Thoracic aorta (tissue), 2 donors: ENCODE measurements around the gene FDXACB1. TPM values are rescaled to one million over a fixed set of nuclear protein-coding genes. Genes with fewer than 3 reads are reported as not detected.
A peak's percentile ranks its signal among the peaks of the same experiment; 100 is the strongest.

Source experiments
- ATAC-seq: fragments of 150-250 bp; one replicate; pipeline ENCODE4 v1.8.0; 2017; ENCODE audit warnings: low read depth; ENCODE audit not compliant: insufficient number of reproducible peaks, low FRiP score
- DNase-seq: peaks from one replicate; pipeline ENCODE4 v3.0.0-alpha.2; 2020; ENCODE audit warnings: low spot score
- H3K27ac ChIP-seq, 2 donors: fragments of 200-600 bp; sonication (generic); 1 replicate in 1 of 2; 2 replicates in 1 of 2; pipeline ENCODE4 v1.5.1; 2016; ENCODE audit warnings: mild to moderate bottlenecking in 2 of 2, moderate library complexity in 2 of 2
- H3K27me3 ChIP-seq: fragments of 200-600 bp; sonication (generic); replicated peaks from 2 replicates; pipeline ENCODE4 v1.6.0; 2016; ENCODE audit warnings: mild to moderate bottlenecking; ENCODE audit not compliant: insufficient read depth
- H3K36me3 ChIP-seq: fragments of 200-600 bp; sonication (generic); one replicate; pipeline ENCODE4 v1.5.1; 2016
- H3K4me1 ChIP-seq, 2 donors: fragments of 200-600 bp; sonication (generic); 1 replicate in 1 of 2; 2 replicates in 1 of 2; pipeline versions ENCODE4 v1.5.1 to v1.6.0; 2016; ENCODE audit warnings: low read depth in 2 of 2, mild to moderate bottlenecking in 1 of 2; ENCODE audit not compliant: control insufficient read depth in 1 of 2
- H3K4me3 ChIP-seq: fragments of 200-600 bp; sonication (generic); 2 replicates; pipeline ENCODE4 v1.5.1; 2016; ENCODE audit warnings: mild to moderate bottlenecking
- H3K9me3 ChIP-seq: fragments of 200-600 bp; sonication (generic); 2 replicates; pipeline ENCODE4 v1.5.1; 2016
- total RNA-seq, 2 donors: library from RNA; depleted of rRNA; stranded (reverse); fragments of >200 nt; gene quantifications; one replicate each; pipeline versions ENCODE4 v1.1.0 to v1.2.3, GENCODE V29; 2016
- TF ChIP-seq, protein P1 (sequence below): fragments of 200-600 bp; sonication (generic); IDR thresholded peaks from one replicate; pipeline ENCODE4 v1.5.1; 2019; ENCODE audit warnings: antibody characterized with exemption

Gene FDXACB1
- total RNA-seq, 2 donors from 2014 or later: 0.71 to 1.8 TPM

DNA sequence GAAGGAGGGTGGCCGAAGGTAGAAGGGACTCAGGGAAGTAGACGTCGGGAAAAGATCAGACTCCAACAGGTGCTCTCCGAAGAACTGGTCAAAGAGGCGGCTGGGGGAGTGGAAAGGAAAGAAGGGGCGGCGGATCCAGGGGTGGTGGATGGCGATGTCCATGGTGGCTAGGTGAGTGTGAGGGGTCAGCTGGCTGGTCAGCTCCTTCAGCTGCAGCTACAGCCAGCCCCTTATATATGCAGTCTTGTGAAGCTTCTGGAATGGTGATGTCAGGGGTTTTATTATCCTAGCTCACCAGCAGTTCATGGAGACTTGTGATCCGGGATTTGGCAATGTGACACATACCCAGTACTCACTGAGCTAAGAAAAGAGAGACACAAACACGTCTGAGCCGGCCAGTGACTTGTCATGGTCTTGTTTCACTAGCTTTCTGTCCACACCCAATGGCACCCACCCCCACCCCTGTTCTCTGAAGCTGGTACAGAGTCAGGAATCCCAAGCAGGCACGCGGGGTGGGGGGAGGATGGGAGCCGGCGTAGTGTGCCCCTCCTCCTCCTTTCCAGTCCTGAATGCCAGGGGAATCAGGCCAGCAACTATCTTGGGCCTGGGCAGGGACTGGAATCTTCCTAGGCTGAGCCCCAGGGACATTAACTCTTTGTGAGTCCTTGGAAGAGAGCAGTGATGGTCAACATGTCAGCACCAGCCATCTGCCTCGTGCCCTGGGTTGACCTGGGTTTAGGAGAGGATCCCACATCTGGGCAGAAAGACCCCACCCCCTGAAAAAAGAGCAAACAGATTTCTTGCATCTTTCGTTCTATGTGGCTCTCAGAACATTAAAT lies 32.8 kb upstream of the FDXACB1 start, which contains the start of gene CRYAB:
TSS of gene CRYAB (minus strand) at position 208 of the 839 bp plus-strand sequence. CDS start at position 162, 46 bp downstream.
- Histone ChIP-seq H3K4me1 (peaks cover 7 to 38% of the 10 kb centered on the region in 2 donors), H3K4me3 (peak within 1 kb of the TSS; percentile 76), H3K36me3 (no peaks in the 10 kb centered on the region), H3K9me3 (no peaks in the 10 kb centered on the region), H3K27ac (peak within 1 kb of the TSS; percentile 99 to 100), H3K27me3 (no peaks in the 10 kb centered on the region)
- DNase-seq (peak; percentile 87), ATAC-seq (peak; percentile 72)
- TF ChIP-seq, protein P1, sequence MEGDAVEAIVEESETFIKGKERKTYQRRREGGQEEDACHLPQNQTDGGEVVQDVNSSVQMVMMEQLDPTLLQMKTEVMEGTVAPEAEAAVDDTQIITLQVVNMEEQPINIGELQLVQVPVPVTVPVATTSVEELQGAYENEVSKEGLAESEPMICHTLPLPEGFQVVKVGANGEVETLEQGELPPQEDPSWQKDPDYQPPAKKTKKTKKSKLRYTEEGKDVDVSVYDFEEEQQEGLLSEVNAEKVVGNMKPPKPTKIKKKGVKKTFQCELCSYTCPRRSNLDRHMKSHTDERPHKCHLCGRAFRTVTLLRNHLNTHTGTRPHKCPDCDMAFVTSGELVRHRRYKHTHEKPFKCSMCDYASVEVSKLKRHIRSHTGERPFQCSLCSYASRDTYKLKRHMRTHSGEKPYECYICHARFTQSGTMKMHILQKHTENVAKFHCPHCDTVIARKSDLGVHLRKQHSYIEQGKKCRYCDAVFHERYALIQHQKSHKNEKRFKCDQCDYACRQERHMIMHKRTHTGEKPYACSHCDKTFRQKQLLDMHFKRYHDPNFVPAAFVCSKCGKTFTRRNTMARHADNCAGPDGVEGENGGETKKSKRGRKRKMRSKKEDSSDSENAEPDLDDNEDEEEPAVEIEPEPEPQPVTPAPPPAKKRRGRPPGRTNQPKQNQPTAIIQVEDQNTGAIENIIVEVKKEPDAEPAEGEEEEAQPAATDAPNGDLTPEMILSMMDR: no peak

DNA sequence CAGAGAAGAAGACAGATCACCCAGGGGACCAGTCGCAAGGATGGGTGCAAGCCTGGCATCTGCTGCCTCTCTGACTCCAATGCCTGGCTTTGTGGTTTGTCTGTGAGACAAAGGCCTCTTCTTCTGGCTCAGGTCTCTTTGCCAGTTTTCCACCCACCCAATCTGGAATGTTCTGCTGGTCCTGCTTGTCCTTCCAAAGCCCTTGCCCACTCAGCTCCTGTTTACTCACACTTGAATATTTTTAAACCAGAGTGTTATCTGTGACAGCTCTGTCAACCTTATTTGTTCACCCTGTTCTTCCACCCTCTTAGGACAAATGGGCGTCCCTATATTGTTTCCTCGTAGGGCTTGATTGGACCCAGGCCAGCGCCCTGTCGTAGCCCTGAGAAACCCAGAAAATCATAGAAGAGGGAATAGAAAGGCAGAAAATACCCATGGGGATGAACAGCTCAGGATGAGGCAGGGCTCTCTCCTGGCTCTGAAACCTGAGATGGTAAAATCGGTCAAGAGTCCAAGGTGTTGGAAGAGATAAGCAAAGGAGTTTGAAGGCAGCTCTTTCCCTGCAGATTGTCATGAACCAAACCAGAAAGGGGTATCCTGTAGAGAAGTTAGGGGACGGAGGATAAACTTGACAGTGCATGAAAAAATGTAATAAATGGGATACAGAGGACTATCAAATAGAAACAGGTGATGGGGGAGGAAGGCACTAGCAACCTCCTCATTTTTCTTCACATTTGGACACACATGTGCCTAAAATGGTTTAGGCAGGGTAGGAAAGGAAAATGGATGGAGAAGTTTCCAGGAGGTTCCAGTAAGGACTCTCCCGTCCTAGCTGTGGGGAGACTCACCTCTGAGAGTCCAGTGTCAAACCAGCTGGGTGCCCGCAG lies 32.0 kb upstream of the FDXACB1 start:
- no peak for ATAC-seq

GRCh38 chr11:111909378-111909777 lies 30.4 kb upstream of the FDXACB1 start:
- Histone ChIP-seq H3K9me3 (no peaks in the 10 kb centered on the region), H3K4me3 (peak overlapping the region; percentile 76), H3K27ac (peak overlapping the region; percentile 99 to 100), H3K4me1 (peaks cover 0 to 17% of the 10 kb centered on the region in 2 donors), H3K27me3 (no peaks in the 10 kb centered on the region), H3K36me3 (no peaks in the 10 kb centered on the region)
- TF ChIP-seq, protein P1: no peak
- ATAC-seq (no peak), DNase-seq (no peak)

More for the DNA sequence above, 32.0 kb upstream of the FDXACB1 start:
- Histone ChIP-seq H3K27me3 (no peaks in the 10 kb centered on the region), H3K4me1 (peaks cover 4 to 31% of the 10 kb centered on the region in 2 donors), H3K36me3 (no peaks in the 10 kb centered on the region), H3K27ac (peak overlapping the region; percentile 99 to 100), H3K4me3 (peak overlapping the region; percentile 76), H3K9me3 (no peaks in the 10 kb centered on the region)
- TF ChIP-seq, protein P1: no peak
- DNase-seq: no peak

DNA sequence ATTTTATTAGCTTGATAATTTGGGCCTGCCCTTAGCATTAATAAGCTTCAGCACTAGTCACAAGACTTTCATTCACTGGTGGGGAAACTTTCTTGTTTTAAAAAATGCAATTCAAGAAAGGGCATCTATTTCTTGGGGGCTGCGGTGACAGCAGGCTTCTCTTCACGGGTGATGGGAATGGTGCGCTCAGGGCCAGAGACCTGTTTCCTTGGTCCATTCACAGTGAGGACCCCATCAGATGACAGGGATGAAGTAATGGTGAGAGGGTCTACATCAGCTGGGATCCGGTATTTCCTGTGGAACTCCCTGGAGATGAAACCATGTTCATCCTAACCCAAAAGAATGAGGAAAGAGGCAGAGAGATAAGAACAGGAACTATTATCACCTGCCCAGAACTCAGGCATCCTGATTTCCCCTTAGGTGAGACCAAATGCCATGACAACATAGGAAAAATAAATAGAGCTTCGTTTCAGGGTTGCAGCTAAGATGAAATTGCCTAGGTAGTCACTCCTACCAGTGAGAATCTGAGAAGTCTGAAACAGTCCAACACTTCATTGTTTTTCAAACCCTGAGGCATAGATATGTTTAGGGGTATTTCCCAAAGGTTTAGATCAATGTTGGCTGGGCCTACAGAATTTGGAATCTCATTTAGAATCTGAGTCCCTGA lies 29.8 kb upstream of the FDXACB1 start:
- Histone ChIP-seq H3K27me3 (no peaks in the 10 kb centered on the region), H3K9me3 (no peaks in the 10 kb centered on the region), H3K4me3 (peak overlapping the region; percentile 76), H3K27ac (peak overlapping the region in 1 of 2 donors; percentile 99), H3K4me1 (peaks cover 0 to 15% of the 10 kb centered on the region in 2 donors), H3K36me3 (no peaks in the 10 kb centered on the region)
- TF ChIP-seq, protein P1: no peak
- DNase-seq: no peak
- no peak for ATAC-seq
